ENCODE data around the gene WNT3A.
"Not testable (repeated sequence)": the region's sequence is repeated elsewhere in the genome, so short reads cannot be mapped to it uniquely, and the experiment has no call there.

DNA sequence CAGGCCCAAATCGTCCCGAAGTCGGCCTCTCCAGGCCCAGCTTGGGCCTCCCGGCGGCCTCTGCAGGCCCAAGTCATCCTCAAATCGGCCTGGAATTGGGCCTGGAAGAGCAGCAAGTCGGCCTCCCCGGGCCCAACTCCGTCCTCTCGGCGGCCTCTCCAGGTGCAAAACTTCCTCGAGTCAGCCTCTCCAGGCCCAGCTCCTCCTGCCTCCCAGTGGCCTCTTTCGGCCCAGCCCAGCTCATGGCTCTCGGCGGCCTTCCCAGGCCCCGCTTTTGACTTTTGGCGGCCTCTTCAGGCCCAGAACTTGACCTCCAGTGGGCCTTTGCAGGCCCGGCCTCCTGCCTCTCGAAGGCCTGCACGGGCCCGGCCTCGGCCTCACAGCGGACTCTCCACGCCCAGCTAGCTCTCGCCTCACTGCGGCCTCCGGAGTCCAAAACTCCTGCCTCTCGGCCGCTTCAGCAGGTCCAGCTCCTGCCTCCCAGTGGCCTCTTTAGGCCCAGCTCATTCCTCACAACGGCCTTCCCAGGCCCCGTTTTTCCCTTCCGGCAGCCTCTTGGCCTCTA, 33.0 kb upstream of the WNT3A start:
- TF ChIP-seq, protein P1, sequence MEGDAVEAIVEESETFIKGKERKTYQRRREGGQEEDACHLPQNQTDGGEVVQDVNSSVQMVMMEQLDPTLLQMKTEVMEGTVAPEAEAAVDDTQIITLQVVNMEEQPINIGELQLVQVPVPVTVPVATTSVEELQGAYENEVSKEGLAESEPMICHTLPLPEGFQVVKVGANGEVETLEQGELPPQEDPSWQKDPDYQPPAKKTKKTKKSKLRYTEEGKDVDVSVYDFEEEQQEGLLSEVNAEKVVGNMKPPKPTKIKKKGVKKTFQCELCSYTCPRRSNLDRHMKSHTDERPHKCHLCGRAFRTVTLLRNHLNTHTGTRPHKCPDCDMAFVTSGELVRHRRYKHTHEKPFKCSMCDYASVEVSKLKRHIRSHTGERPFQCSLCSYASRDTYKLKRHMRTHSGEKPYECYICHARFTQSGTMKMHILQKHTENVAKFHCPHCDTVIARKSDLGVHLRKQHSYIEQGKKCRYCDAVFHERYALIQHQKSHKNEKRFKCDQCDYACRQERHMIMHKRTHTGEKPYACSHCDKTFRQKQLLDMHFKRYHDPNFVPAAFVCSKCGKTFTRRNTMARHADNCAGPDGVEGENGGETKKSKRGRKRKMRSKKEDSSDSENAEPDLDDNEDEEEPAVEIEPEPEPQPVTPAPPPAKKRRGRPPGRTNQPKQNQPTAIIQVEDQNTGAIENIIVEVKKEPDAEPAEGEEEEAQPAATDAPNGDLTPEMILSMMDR (conservative IDR thresholded peaks at IDR 0.05; ENCODE audit: low read depth, low read length), result not testable (repeated sequence)
- not testable (repeated sequence) for TF ChIP-seq MXI1 (IDR thresholded peaks at IDR 0.05; ENCODE audit: borderline replicate concordance, low read depth, low read length); POLR2A (IDR thresholded peaks at IDR 0.05; ENCODE audit: low read depth, low read length); BHLHE40 (IDR thresholded peaks at IDR 0.05; ENCODE audit: low read depth, low read length); RAD21 (IDR thresholded peaks at IDR 0.05; ENCODE audit: low read length); CHD1 (IDR thresholded peaks at IDR 0.05; ENCODE audit: low read depth, low read length); RCOR1 (IDR thresholded peaks at IDR 0.05; ENCODE audit: insufficient replicate concordance, low read length); SMC3 (IDR thresholded peaks at IDR 0.05; ENCODE audit: low read depth, low read length); NFE2L2 (IDR thresholded peaks at IDR 0.05; ENCODE audit: low read depth, low read length)
- TF ChIP-seq, protein P2, sequence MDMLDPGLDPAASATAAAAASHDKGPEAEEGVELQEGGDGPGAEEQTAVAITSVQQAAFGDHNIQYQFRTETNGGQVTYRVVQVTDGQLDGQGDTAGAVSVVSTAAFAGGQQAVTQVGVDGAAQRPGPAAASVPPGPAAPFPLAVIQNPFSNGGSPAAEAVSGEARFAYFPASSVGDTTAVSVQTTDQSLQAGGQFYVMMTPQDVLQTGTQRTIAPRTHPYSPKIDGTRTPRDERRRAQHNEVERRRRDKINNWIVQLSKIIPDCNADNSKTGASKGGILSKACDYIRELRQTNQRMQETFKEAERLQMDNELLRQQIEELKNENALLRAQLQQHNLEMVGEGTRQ (IDR thresholded peaks at IDR 0.05; ENCODE audit: low read depth, low read length), result not testable (repeated sequence)
